Anterior cingulate cortex (tissue), 58 donors: ENCODE results near the gene OXCT1.
"Not testable (repeated sequence)": the region's sequence is repeated elsewhere in the genome, so short reads cannot be mapped to it uniquely, and the experiment has no call there.

Experiments used
- DNase-seq, 58 donors: peaks; one replicate each; lab custom pipeline; 2025; lab: John Stamatoyannopoulos, UW

Gene OXCT1

DNA sequence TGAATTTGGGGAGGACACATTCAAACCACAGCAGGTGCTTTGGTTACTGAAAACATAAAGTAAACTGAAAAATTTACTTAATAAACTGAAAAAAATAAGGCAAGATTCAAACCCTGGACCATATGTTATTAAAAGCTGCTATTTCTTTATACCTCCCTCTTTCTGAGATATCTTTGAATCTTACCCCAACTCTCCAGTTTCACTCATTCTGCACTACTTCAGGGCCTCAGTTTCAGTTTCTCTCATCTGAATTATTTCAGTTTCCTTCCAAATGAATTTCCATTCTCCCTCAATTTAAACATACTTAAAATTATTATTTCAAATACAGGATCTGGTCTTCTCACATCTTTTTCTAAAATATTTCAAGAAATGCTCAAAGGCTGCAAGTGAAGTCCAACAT is 4.9 kb upstream of the OXCT1 start:
- DNase-seq, result no peak

DNA sequence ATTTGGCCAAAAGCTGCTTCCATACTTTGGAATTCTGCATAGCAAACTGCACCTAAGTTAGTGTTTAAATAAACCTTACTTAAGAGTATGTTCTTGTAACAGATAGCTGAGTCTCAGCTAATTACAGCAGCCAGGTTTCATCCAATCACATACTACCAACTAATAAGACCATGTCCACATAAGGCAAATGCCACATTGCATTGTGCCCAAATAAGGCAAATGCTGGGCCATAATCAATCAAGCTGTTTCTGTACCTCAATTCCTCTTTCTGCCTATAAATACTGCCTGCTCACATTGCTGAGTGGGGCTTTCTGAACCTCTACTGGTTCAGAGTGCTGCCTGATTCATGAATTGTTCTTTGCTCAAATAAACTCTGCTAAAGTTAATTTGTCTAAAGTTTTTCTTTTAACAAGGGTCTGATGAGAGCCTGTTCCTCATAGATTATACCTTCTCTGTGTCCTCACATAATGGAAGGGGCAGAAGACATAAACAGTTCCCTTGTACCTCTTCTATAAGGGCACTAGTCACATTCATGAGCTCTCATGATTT is 4.4 kb upstream of the OXCT1 start:
- DNase-seq, result no peak

DNA sequence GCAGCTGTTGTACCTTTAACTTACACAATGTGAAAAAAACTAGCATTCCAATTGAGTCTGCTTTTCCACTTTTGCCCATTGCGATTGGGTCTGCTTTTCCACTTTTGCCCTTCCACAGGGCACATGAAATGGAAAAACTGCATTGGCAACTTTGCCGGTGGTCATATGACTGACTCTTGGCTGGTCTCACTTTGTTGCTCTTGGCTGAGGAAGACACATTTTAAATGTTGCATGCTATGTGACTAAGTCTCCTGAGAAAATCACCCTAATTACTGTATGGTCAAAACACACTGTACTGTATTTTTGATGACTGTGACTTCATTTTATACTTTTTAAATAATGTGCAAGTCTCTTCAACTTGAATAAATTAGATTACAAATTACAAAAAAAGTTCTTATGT is 1.6 kb upstream of the OXCT1 start:
- peak in 23 of 58 donors; percentile 0 to 45 (median 4) for DNase-seq

DNA sequence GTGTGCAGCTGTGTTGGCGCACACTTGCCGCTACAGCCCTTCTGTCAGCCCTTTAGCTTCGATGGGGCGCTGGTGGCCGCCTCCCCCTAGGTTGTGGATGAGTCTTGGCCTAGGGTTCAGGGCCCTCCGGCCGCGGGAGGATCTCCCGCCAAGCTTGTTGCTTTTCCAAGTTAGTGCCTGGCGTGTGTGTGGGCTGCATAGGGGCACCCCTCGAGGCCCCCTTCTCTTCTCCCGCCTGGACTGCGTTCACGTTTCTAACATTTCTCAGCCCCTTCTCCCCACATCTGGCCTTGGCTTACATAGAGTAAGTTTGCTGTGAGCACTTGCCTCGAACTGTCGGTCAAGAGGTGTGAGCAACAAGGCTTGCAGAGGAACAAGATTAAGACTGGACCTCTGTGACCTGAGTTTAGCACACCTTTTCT is 413 bp upstream of the OXCT1 start:
- DNase-seq, result peak in 2 of 58 donors; percentile 44 to 46

DNA sequence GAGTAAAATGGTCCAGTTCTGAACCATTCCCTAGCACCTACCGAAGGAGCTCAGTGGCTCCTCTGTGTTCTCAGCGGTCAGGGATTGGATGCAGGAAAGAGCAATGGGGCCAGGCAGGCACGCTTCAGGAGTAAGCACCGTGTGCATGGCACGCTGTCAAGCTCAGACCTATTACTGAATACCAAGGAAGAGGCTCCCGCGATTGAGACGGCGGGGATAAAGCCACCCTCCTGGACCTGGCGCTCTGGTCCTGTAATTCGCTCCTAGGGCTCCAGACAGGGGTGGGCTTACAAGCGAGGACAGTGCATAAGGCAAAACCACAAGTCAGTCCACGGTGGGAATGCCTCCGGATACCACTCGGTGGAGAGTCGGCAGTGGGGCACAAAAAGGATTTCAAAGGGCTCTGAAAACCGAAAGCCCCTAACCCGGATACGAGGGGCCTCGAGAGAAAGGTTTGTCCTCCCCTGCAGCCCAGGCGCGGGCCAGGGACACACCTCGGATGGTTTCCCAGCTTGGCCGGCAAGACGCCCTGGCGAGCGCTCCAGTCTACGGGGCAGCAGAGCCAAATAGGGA is 988 bp downstream of the OXCT1 start:
- peak in 23 of 58 donors; percentile 10 to 78 (median 48) for DNase-seq

DNA sequence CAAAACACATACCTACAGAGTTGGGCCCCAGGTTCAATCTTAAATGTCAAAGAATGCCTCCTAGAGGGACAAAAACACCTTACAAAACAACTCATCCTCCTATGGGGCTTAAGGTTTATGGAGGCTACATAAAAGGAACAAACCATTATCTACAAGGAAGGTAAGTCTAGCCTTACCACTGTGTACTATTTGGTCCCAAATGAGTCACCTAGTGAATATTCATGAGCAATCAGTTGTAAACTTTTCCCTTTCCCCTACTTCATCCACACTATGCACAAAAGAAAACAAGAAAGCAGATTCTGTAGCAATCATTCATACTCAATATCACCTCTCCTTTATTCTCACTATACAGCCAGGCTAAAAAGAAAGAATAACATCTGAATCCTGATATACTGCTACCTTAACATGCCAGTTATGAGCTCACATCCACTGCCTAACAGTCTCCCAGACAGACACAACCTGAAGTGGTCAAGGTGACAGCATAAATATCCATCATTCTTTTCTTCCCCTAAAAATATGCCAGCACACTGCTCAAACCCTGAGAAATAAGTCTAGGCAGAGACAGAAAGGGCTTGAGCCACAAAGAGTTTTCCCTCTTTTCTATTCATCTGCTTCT is 6.2 kb downstream of the OXCT1 start:
- no peak for DNase-seq

DNA sequence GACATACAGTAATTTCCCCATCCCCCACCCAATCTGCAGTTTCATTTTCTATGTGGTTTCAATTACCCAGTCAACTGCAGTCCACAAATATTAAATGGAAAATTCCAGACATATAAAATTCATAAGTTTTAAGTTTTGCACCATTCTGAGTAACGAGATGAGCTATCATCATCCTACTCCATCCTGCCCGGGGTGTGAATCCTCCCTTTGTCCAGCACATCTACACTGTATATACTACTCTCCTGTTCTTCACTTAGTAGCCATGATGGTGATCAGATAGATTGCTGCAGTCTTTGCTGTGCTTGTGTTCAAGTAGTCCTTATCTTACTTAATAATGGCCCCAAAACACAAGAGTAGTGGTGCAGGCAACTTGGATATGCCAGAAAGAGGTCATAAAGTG is 11.3 kb downstream of the OXCT1 start:
- DNase-seq, result no peak

DNA sequence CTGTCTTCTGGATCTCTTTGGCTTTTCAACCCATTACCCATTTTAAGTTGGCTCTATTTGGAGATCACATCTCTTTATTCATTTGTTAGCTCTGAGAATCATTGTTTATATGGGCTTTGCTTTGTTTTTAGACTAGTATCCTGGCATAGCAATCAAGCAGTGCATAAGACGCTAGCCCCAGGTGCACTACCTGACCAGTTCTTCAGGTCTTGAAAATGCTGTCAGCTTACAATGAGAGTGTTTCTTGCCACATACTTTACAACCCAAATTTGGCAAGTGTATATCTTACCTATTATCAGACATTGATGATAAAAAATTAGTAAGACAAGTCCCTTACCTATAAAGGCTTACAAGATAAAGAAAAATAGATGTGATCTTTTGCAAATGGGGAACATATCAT is 12.2 kb downstream of the OXCT1 start:
- DNase-seq, result no peak

DNA sequence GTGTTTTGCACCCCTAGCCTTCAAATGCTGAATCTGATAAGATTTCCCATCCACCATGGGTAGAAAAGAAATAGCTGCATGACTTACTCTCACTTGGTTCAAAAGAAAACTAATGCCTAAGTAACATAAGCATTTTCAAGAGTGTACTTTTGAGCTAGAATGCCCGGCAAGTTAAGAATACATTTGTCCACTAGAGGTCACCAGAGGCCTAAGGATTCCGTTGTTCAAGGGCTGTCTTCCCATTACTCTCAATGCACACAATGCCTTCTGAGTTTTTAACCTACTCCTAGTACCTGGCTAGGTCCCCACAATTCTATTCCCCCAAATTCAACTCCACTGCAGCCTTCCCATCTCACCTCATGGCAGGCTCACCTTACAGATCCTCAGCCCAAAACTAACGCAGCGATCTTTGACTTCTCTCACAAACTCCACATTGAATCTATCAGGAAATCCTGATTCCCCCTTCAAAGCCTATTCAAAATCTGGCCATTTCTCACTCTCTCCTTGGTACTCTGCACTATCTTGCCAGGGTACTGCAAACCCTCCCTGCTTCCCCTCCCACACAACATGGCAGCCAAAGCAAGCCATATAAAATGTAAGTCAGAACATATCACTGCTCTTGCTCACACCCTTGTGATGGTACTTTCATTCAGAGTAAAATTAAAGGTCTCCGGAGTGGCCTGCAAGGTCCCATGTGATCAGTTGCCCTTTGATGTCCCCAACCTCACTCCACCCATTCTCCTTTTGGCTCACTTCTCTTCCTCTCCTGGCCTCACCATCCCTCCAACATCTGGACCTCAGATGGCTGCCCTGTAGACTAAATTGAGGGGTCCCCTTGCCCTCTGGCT is 13.4 kb downstream of the OXCT1 start:
- peak in 29 of 58 donors; percentile 3 to 70 (median 27) for DNase-seq

DNA sequence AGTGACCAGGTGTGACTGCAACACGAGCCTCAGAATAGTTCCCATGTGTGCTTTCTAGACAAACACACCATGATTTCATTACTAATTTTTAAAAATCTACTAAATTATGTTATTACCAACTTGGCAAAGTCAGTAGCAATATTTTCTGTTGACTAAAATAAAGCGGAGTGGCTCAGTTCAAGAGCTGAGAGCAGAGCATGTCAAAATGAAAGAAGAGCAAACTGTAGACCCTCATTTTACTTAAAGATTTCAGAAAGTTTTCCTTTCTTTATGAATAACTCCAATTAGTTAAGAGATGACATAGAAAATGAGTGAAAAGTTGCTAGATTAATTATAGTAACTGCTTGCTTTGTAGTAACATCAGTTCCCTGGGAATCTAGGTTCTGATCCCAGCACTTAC is 17.9 kb downstream of the OXCT1 start:
- DNase-seq, result no peak

DNA sequence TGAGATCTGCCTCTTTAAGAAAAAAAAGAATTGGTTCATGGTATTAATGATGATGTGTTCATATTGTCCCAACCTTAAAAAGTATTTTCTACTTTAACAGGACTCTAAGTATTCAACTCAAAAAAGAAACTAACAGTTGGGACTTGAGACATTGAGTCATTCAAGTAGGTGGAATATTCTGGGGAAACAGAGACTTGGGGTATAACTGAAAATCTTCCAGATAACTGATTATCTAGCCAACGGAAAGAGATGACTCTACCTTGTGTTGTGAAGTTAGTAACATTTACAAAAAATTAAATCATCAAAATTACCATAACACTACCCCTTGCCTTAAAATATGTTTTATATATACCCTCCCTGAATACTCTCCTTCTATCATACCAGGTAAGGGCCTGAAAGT is 19.1 kb downstream of the OXCT1 start:
- no peak for DNase-seq

DNA sequence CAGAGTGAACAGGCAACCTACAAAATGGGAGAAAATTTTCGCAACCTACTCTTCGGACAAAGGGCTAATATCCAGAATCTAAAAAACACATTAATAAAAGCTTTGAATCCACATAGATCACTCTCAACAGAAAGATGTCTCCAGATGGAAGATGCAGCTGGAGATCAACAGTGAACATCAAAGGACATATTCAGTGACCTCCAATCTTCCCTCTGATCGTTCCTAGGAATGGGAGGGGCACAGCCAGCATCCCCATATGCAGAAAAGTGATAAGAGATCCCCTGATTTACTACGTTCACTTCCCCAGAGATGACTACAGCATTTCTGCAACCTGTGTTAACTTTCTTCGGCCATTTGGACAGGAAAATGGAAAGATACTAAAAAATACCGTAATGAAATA is 21.2 kb downstream of the OXCT1 start:
- no peak for DNase-seq

DNA sequence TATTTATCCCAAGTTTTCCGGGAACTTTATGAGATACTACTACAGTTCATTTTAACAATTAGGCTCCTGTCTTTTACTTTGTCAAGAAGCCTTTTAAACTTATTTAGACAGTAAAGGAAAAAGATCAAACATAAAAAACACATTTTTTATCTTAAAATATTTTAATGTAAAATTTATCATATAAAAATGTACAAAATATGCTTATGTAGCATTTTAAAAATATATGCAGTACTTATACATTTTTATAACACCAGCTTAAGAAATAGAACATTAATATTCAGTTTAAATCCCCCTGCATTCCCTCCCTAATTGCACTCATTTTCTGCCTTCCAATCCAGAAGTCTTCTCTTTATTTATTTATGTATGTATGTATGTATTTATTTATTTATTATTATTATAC is 24.5 kb downstream of the OXCT1 start:
- not testable (repeated sequence) for DNase-seq

DNA sequence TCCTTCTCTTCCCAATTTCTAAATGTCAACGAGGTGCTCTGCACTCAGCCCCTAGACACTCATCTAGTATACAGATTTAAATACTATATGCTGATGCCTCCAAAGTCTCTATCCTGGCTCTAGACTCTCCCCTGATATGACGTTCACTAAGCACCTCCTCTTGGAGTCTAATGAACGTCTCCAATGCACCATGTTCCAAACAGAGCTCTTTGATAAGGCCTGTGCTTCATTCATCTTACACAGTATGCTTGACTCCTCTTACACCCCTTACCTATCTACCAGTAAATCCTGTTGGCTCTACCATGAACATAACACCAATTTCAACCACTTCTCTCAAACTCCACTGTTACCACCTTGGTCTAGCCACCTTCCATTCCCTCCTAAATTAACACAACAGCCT is 25.7 kb downstream of the OXCT1 start:
- DNase-seq, result no peak

DNA sequence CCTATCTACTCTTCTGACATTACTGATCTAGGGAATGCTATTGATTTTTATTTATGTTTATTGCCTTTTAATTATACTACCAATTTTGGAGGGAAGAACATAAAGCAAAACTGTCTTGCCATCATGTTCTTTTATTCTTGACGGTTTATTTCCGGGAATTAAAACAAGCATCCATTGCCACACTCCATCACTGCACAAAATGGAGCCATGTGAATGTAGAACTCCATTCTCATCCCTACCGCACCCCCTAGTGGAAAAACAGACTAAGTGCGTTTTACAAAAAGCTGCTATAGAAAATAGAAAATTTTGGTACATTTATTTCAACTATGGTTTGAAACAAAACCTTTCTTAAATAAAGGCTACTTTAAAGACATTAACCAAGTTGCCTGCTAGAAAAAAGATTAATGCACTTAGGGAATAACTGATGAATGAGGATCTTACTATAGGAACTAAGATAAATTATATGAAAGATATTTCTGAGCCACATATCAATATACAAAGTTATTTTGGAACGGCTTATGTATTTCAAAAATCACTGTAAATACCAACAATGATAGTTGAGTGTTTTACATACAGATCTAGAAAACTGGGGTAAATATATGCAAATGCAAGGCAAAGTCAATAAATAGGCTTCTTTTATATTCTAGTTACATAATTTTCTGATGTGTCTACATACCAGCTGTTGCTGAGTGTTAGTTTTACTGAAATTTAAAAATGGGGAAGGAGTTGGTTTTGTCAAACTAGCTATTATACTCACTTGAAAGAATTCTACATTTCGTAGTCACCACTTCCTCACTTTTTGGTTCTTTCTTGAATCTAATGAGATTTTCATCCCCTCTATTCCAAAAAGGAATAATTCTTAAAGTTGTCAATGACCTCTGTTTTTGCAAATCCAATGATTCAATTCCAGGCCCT is 26.5 kb downstream of the OXCT1 start:
- DNase-seq, result peak in 12 of 58 donors; percentile 0 to 63 (median 8)

DNA sequence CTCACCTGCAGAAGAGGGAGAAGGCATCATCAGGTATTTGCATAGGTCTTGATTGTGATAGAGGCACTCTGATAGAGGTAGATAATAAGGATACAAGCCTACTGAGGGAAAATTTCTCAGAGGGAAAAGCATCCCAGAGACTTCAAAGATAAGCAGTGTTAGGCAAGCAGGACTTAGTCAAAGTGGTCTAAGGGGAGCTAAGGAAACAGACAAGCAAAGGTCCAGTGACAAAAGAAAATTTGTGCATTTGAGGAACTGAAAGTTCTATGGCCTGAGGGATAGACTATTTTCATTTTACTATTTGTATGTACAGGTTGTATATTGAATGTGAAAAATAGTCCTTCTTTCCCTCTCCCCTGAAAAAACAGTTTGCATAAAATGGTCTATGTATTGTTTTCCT is 27.4 kb downstream of the OXCT1 start:
- DNase-seq, result no peak

DNA sequence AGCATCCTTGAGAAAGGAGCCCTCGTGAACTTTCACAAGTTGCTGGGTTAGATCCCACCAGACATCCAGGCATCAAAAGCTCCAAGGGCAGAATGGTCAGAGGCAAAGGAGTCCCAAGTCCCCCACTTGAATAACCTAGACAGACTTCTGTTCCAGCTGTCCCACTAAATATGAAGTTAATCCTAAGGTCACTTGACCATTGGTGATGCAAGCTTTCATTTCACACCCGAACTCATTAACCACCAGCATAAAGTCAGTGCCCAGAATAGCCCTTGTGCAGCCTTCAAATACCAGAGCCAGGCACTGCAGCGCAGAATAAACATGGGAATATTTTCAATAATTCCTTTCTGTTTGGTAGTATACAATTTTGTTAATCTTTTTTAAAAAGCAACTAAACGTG is 28.9 kb downstream of the OXCT1 start:
- no peak for DNase-seq

DNA sequence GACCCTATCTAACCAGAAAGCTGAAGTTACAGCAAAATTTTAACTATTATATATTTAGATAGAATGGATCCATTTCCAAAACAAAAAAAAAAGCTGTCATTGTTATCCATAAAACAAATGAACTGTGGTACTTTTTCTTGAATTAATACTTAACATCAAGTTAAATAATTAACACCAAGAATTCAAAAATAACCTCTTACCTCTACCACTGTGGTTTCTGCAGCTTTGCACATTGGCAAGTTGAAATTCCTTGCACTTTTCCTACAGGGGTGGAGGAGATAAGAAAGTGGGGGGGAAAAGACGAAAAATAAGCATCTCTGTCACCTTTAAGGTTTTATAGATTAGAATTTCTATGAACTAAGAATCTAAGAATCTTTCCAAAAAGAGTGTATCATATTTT is 30.0 kb downstream of the OXCT1 start:
- no peak for DNase-seq

DNA sequence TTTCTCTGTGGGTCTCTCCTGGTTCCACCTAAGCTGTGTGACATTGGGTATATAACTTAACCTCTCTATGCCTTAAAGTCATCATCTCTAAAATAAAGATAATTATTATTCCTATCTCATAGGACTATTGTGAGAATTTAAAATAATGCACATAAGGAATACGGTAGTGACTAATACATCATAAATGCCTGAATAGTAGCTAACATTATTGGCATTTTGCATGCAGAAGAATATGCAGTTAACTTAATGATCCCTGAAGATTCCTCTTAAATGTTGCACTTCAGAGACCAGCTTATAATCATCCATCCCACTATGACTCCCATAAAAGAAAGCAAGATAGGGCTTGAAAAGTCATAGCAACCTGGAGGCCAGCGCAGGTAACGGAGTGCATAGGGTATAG is 32.4 kb downstream of the OXCT1 start:
- no peak for DNase-seq

DNA sequence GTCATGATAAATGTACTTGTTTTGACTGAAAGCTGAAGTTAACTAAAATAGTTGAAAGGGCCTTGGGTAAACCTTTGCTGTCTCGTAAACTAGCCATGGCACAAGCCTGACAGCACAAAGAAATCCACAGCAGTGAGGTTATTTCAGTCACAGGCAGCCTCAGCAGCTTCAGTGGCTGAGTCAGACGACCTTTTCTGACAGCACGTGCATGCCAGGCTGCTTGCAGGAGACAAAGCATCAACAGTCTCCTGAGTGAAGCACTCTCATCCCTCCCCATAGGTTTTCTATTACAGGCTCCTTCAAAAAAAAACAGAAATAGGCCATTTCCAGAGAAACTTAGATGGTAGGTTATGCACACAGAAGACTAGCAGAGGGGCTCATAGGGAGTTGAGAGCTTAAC is 34.6 kb downstream of the OXCT1 start:
- peak in 33 of 58 donors; percentile 4 to 60 (median 19) for DNase-seq
